Endothelial cell of umbilical vein (primary cell): ENCODE data around the gene VSX1. TPM values are rescaled to one million over a fixed set of nuclear protein-coding genes. Genes with fewer than 3 reads are reported as not detected.

Experiments
- BruUV-seq: library from RNA; stranded (reverse); fragments of 400-500 nt; replicated peaks from 2 replicates; lab custom pipeline; 2021; lab: Mats Ljungman, UMichigan
- CTCF ChIA-PET: fragments of 300-600, 350-600 bp; sonication (Branson Sonifier 250); formaldehyde crosslinking; loops from one replicate; lab custom pipeline; 2021; ENCODE audit warnings: antibody characterized with exemption, inconsistent platforms; lab: Charles Lee
- POLR2A ChIA-PET: fragments of 300-600, 350-600 bp; sonication (Branson Sonifier 250); formaldehyde crosslinking; loops from one replicate; lab custom pipeline; 2021; ENCODE audit warnings: antibody characterized with exemption, inconsistent platforms; lab: Charles Lee
- DNase-seq: peaks from one replicate; pipeline ENCODE4 v3.0.0-alpha.2; 2011; ENCODE audit warnings: low read depth, low spot score
- FAIRE-seq: peaks from 2 replicates; lab custom pipeline; 2011; peaks lifted over from hg19 to GRCh38; lab: Jason Lieb, UNC
- H2AFZ ChIP-seq: 2 replicates; pipeline ENCODE4 v1.6.0; 2012; ENCODE audit warnings: low read depth, low read length, control low read depth, inconsistent platforms
- H3K27ac ChIP-seq: 2 replicates; pipeline ENCODE4 v1.5.1; 2011; ENCODE audit warnings: low read depth, mild to moderate bottlenecking, control low read depth, low read length, moderate library complexity; ENCODE audit not compliant: insufficient read depth
- H3K27me3 ChIP-seq, 2 experiments: 2 replicates each; pipeline versions ENCODE4 v1.6.0 to v1.6.1; 2011; ENCODE audit warnings: low read length in 2 of 2, mixed read lengths in 1 of 2; ENCODE audit not compliant: control insufficient read depth in 2 of 2, insufficient read depth in 2 of 2
- H3K36me3 ChIP-seq, 2 experiments: 2 replicates in 1 of 2; 3 replicates in 1 of 2; pipeline ENCODE4 v1.5.1; 2011; ENCODE audit warnings: low read length in 2 of 2, mild to moderate bottlenecking in 1 of 2, moderate library complexity in 1 of 2; ENCODE audit not compliant: control insufficient read depth in 2 of 2, insufficient read depth in 2 of 2; ENCODE audit errors: extremely low read depth in 1 of 2
- H3K4me1 ChIP-seq: 3 replicates; pipeline ENCODE4 v1.5.1; 2011; ENCODE audit warnings: mild to moderate bottlenecking, low read length; ENCODE audit not compliant: control insufficient read depth, insufficient read depth; ENCODE audit errors: extremely low read depth
- H3K4me2 ChIP-seq: 2 replicates; pipeline ENCODE4 v1.6.1; 2011; ENCODE audit warnings: low read length, control low read depth, mixed read lengths; ENCODE audit not compliant: insufficient read depth
- H3K4me3 ChIP-seq, 3 experiments: fragments of 200-600 bp in 1 of 3; sonication (generic), shearing (Covaris generic) in 1 of 3; replicated peaks in 1 of 3; 2 replicates each; pipeline ENCODE4 v1.5.1; 2011 to 2016; ENCODE audit warnings: control low read depth in 3 of 3, low read length in 3 of 3, mild to moderate bottlenecking in 2 of 3, inconsistent platforms in 1 of 3, low read depth in 1 of 3, moderate library complexity in 1 of 3; ENCODE audit not compliant: insufficient read depth in 1 of 3
- H3K79me2 ChIP-seq: 2 replicates; pipeline ENCODE4 v1.6.0; 2012; ENCODE audit warnings: low read length, inconsistent platforms; ENCODE audit not compliant: control insufficient read depth, insufficient read depth
- H3K9ac ChIP-seq: replicated peaks from 2 replicates; pipeline ENCODE3; 2011; ENCODE audit warnings: low read length, control low read depth; ENCODE audit not compliant: insufficient read depth; ENCODE audit errors: extremely low read depth
- H3K9me1 ChIP-seq: replicated peaks from 3 replicates; pipeline ENCODE4 v1.6.0; 2011; ENCODE audit warnings: mild to moderate bottlenecking, low read length; ENCODE audit not compliant: control insufficient read depth, insufficient read depth; ENCODE audit errors: extremely low read depth
- H3K9me3 ChIP-seq: replicated peaks from 2 replicates; pipeline ENCODE4 v1.5.1; 2012; ENCODE audit warnings: low read length, inconsistent platforms; ENCODE audit not compliant: control insufficient read depth, insufficient read depth
- H4K20me1 ChIP-seq: replicated peaks from 2 replicates; pipeline ENCODE3; 2011; ENCODE audit warnings: mild to moderate bottlenecking, low read length; ENCODE audit not compliant: control insufficient read depth, insufficient read depth; ENCODE audit errors: extremely low read depth
- EZH2 ChIP-seq: IDR thresholded peaks from 2 replicates; pipeline ENCODE4 v1.6.1; 2012; ENCODE audit warnings: borderline replicate concordance, low read depth, mild to moderate bottlenecking, moderate library complexity, low read length, inconsistent platforms; ENCODE audit not compliant: severe bottlenecking
- FOS ChIP-seq: IDR thresholded peaks from 2 replicates; pipeline ENCODE4 v1.6.1; 2011; ENCODE audit warnings: mild to moderate bottlenecking, low read length, moderate library complexity, borderline replicate concordance; ENCODE audit not compliant: insufficient read depth
- GATA2 ChIP-seq: IDR thresholded peaks from 2 replicates; pipeline ENCODE4 v1.7.0; 2011; ENCODE audit warnings: low read depth, mild to moderate bottlenecking, moderate library complexity, mixed read lengths, low read length; ENCODE audit not compliant: insufficient read length, insufficient read depth
- JUN ChIP-seq: IDR thresholded peaks from 2 replicates; pipeline ENCODE4 v1.6.1; 2011; ENCODE audit warnings: borderline replicate concordance, low read depth; ENCODE audit not compliant: insufficient read length, insufficient read depth
- MYC ChIP-seq: IDR thresholded peaks from one replicate; pipeline ENCODE4 v1.6.1; 2011; ENCODE audit warnings: mild to moderate bottlenecking, low read depth, low read length
- POLR2A ChIP-seq: IDR thresholded peaks from 2 replicates; pipeline ENCODE4 v1.6.1; 2012; ENCODE audit warnings: low read depth, mild to moderate bottlenecking, control low read depth, low read length
- POLR2AphosphoS5 ChIP-seq: IDR thresholded peaks from 2 replicates; pipeline ENCODE4 v1.6.1; 2012; ENCODE audit warnings: low read depth, mild to moderate bottlenecking, control low read depth, low read length, moderate library complexity; ENCODE audit not compliant: insufficient read depth
- dilution Hi-C: fragments of 300-500 bp; cut with MboI; formaldehyde crosslinking; loops from one replicate; pipeline ENCODE4 v1.15.0; 2019; ENCODE audit warnings: low sequenced_read_pairs; ENCODE audit not compliant: extremely low pct_ligation_motif_present
- intact Hi-C: fragments of 100-400 bp; cut with micrococcal nuclease; formaldehyde crosslinking; loops from one replicate; pipeline ENCODE4 v1.10.0; 2022
- polyA plus RNA-seq, 4 experiments: library from polyadenylated mRNA; depleted of rRNA in 3 of 4; stranded (reverse) in 3 of 4; unstranded in 1 of 4; fragments of >200 nt; gene quantifications; 2 replicates each; pipeline versions ENCODE4 v1.2.1 to v1.2.3, GENCODE V29; 2011 to 2012; ENCODE audit warnings: missing spikeins in 1 of 4
- total RNA-seq: library from RNA; stranded (reverse); gene quantifications from 2 replicates; pipeline ENCODE4 v1.2.3, GENCODE V29; 2021
- TF ChIP-seq, protein P1 (sequence below), 2 donors: IDR thresholded peaks; 1 replicate in 1 of 2; 2 replicates in 1 of 2; pipeline ENCODE4 v1.5.1; 2011; ENCODE audit warnings: low read length in 2 of 2, mild to moderate bottlenecking in 2 of 2, moderate library complexity in 2 of 2, control low read depth in 1 of 2, inconsistent platforms in 1 of 2, low read depth in 1 of 2; ENCODE audit not compliant: insufficient read depth in 1 of 2; ENCODE audit errors: extremely low read depth in 1 of 2
- TF ChIP-seq, protein P2 (sequence below): IDR thresholded peaks from 2 replicates; pipeline ENCODE4 v1.6.1; 2011; ENCODE audit not compliant: insufficient read depth, insufficient read length

The VSX1 gene
- total and polyA plus RNA-seq, 2 donors (not counting 3 experiments of a cell fraction or from before 2014, with no cell fraction given): not detected

DNA sequence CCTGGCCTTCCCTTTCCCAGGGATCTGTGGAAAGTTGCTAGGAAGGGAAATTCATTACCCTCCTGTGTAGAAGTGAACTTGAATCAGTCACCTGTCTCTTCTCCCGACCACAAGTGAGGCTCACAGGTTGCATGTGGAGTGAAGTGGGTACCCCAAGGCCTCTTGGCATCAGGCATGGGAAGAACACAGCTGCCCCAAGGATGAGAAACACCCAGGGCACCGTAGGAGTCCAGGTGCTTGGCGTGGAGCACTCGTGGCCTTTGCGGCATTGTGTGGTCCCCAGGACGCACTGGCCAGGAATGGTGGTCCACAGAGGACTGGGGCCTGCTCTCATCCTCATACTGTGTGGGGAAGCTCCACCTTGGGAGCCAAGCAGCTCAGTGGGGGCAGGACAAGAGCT lies 47.5 kb upstream of the VSX1 start:
- DNase-seq: no peak
- POLR2A ChIA-PET: no interaction called here
- H3K36me3 ChIP-seq: no peaks in the 10 kb centered on the region
- no peaks in the 10 kb centered on the region for H3K27me3 ChIP-seq
- CTCF ChIA-PET: no interaction called here
- H3K9me3 ChIP-seq: no peaks in the 10 kb centered on the region
- no peak overlapping the region for H2AFZ ChIP-seq
- no peaks in the 10 kb centered on the region for H3K4me1 ChIP-seq
- TF ChIP-seq FOS (no peak), POLR2AphosphoS5 (no peak), JUN (no peak), GATA2 (no peak), EZH2 (no peak), MYC (no peak), POLR2A (no peak)
- TF ChIP-seq, protein P1, sequence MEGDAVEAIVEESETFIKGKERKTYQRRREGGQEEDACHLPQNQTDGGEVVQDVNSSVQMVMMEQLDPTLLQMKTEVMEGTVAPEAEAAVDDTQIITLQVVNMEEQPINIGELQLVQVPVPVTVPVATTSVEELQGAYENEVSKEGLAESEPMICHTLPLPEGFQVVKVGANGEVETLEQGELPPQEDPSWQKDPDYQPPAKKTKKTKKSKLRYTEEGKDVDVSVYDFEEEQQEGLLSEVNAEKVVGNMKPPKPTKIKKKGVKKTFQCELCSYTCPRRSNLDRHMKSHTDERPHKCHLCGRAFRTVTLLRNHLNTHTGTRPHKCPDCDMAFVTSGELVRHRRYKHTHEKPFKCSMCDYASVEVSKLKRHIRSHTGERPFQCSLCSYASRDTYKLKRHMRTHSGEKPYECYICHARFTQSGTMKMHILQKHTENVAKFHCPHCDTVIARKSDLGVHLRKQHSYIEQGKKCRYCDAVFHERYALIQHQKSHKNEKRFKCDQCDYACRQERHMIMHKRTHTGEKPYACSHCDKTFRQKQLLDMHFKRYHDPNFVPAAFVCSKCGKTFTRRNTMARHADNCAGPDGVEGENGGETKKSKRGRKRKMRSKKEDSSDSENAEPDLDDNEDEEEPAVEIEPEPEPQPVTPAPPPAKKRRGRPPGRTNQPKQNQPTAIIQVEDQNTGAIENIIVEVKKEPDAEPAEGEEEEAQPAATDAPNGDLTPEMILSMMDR (IDR thresholded peaks at IDR 0.05; ENCODE audit: extremely low read depth in 1 of 2, insufficient read depth in 1 of 2, low read depth in 1 of 2, low read length in 2 of 2): no peak
- TF ChIP-seq, protein P2, sequence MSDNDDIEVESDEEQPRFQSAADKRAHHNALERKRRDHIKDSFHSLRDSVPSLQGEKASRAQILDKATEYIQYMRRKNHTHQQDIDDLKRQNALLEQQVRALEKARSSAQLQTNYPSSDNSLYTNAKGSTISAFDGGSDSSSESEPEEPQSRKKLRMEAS: no peak
- no peaks in the 10 kb centered on the region for H4K20me1 ChIP-seq
- no peaks in the 10 kb centered on the region for H3K79me2 ChIP-seq
- no peak overlapping the region for H3K4me2 ChIP-seq
- no peak overlapping the region for H3K27ac ChIP-seq
- FAIRE-seq: no peak
- H3K9ac ChIP-seq: no peak overlapping the region
- no TSS peak for BruUV-seq
- intact Hi-C loops (no loop called here), dilution Hi-C loops (no loop called here)
- H3K4me3 ChIP-seq: no peak overlapping the region
- H3K9me1 ChIP-seq: no peaks in the 10 kb centered on the region
